Tibial nerve (tissue), 4 donors: ENCODE measurements around the gene SLC39A9.

Experiments
- CTCF ChIP-seq, 5 experiments: fragments of 200-600 bp in 3 of 5; fragments of 450-650 bp in 2 of 5; sonication (generic) in 3 of 5; IDR thresholded peaks; one replicate each; pipeline ENCODE4 v1.5.1; 2016 to 2019; ENCODE audit warnings: antibody characterized with exemption in 5 of 5, mild to moderate bottlenecking in 3 of 5, moderate library complexity in 2 of 5
- EP300 ChIP-seq, 2 donors: sonication (generic); formaldehyde crosslinking; IDR thresholded peaks; one replicate each; pipeline ENCODE4 v1.6.1; 2017; ENCODE audit warnings: antibody characterized with exemption in 2 of 2, mild to moderate bottlenecking in 1 of 2
- POLR2A ChIP-seq, 2 donors: fragments of 450-650 bp; IDR thresholded peaks; one replicate each; pipeline ENCODE4 v1.6.1; 2017; ENCODE audit warnings: antibody characterized with exemption in 2 of 2, mild to moderate bottlenecking in 2 of 2, moderate library complexity in 2 of 2

GRCh38 chr14:69471436-69471835 lies 72.9 kb downstream of the SLC39A9 start:
- no peak for TF ChIP-seq CTCF (IDR thresholded peaks at IDR 0.05)
- no peak for TF ChIP-seq POLR2A (IDR thresholded peaks at IDR 0.05)
- TF ChIP-seq EP300 (IDR thresholded peaks at IDR 0.05) = no peak
